KMS-11 (cell line): ENCODE data around the gene SORCS1.

Experiments used
- H2AFZ ChIP-seq: fragments of 200-600 bp; sonication (generic); 2 replicates; pipeline ENCODE4 v1.6.1; 2016; ENCODE audit warnings: antibody characterized with exemption, mixed run types, low read depth
- H3K27ac ChIP-seq: fragments of 200-600 bp; sonication (generic); 2 replicates; pipeline ENCODE4 v1.6.1; 2016; ENCODE audit warnings: mild to moderate bottlenecking, mixed run types
- H3K27me3 ChIP-seq: fragments of 200-600 bp; sonication (generic); 2 replicates; pipeline ENCODE4 v1.6.1; 2017; ENCODE audit warnings: mild to moderate bottlenecking, low read depth, mixed run types, moderate library complexity; ENCODE audit not compliant: insufficient read depth
- H3K36me3 ChIP-seq: fragments of 200-600 bp; sonication (generic); 2 replicates; pipeline ENCODE4 v1.6.1; 2017; ENCODE audit warnings: mild to moderate bottlenecking, mixed run types; ENCODE audit not compliant: insufficient read depth
- H3K4me1 ChIP-seq: fragments of 200-600 bp; sonication (generic); 2 replicates; pipeline ENCODE4 v1.6.1; 2016; ENCODE audit warnings: mild to moderate bottlenecking, low read depth, mixed run types; ENCODE audit not compliant: poor library complexity, severe bottlenecking
- H3K4me2 ChIP-seq: fragments of 200-600 bp; sonication (generic); 2 replicates; pipeline ENCODE4 v1.7.0; 2016; ENCODE audit warnings: mild to moderate bottlenecking, mixed run types
- H3K4me3 ChIP-seq: fragments of 200-600 bp; sonication (generic); IDR thresholded peaks from 2 replicates; pipeline ENCODE4 v1.6.1; 2017; ENCODE audit warnings: low read depth, low read length, mixed read lengths; ENCODE audit not compliant: insufficient read depth
- H3K79me2 ChIP-seq: fragments of 200-600 bp; sonication (generic); 2 replicates; pipeline ENCODE4 v1.6.1; 2016; ENCODE audit warnings: low read depth, mixed run types; ENCODE audit not compliant: insufficient read depth
- H3K9ac ChIP-seq: fragments of 200-600 bp; sonication (generic); 2 replicates; pipeline ENCODE4 v1.6.1; 2016; ENCODE audit warnings: mild to moderate bottlenecking, mixed run types
- H4K20me1 ChIP-seq: fragments of 200-600 bp; sonication (generic); 2 replicates; pipeline ENCODE4 v1.6.1; 2016; ENCODE audit warnings: mild to moderate bottlenecking, mixed run types; ENCODE audit not compliant: insufficient read depth
- CTCF ChIP-seq: fragments of 200-600 bp; sonication (generic); conservative IDR thresholded peaks from 2 replicates; pipeline ENCODE4 v1.6.1; 2017; ENCODE audit warnings: low read depth, mild to moderate bottlenecking, antibody characterized with exemption, low read length, moderate library complexity, mixed read lengths

SORCS1 gene

GRCh38 chr10:106788982-106789381, 375.5 kb downstream of the SORCS1 start:
- TF ChIP-seq CTCF: no peak
- no peaks in the 10 kb centered on the region for H3K27me3 ChIP-seq
- no peak overlapping the region for H3K9ac ChIP-seq
- no peaks in the 10 kb centered on the region for H3K79me2 ChIP-seq
- no peak overlapping the region for H2AFZ ChIP-seq
- no peaks in the 10 kb centered on the region for H3K4me1 ChIP-seq
- H3K4me3 ChIP-seq: no peak overlapping the region
- H3K36me3 ChIP-seq: no peaks in the 10 kb centered on the region
- no peak overlapping the region for H3K27ac ChIP-seq
- H4K20me1 ChIP-seq: no peaks in the 10 kb centered on the region
- no peak overlapping the region for H3K4me2 ChIP-seq

GRCh38 chr10:106785528-106785927, 379.0 kb downstream of the SORCS1 start:
- Histone ChIP-seq H3K36me3 (no peaks in the 10 kb centered on the region), H2AFZ (no peak overlapping the region), H3K4me1 (no peaks in the 10 kb centered on the region), H3K27ac (no peak overlapping the region), H3K4me2 (no peak overlapping the region), H4K20me1 (no peaks in the 10 kb centered on the region), H3K79me2 (no peaks in the 10 kb centered on the region), H3K27me3 (no peaks in the 10 kb centered on the region), H3K9ac (no peak overlapping the region), H3K4me3 (no peak overlapping the region)
- no peak for TF ChIP-seq CTCF

GRCh38 chr10:106780632-106781031, 383.9 kb downstream of the SORCS1 start:
- Histone ChIP-seq H2AFZ (no peak overlapping the region), H3K79me2 (no peaks in the 10 kb centered on the region), H3K27me3 (no peaks in the 10 kb centered on the region), H3K4me3 (no peak overlapping the region), H3K4me2 (no peak overlapping the region), H4K20me1 (no peaks in the 10 kb centered on the region), H3K9ac (no peak overlapping the region), H3K27ac (no peak overlapping the region), H3K36me3 (no peaks in the 10 kb centered on the region), H3K4me1 (no peaks in the 10 kb centered on the region)
- no peak for TF ChIP-seq CTCF

GRCh38 chr10:106777841-106778240, 386.7 kb downstream of the SORCS1 start:
- TF ChIP-seq CTCF: no peak
- H3K27ac ChIP-seq: no peak overlapping the region
- no peaks in the 10 kb centered on the region for H3K79me2 ChIP-seq

More at GRCh38 chr10:106777841-106778240, 386.7 kb downstream of the SORCS1 start:
- Histone ChIP-seq H2AFZ (no peak overlapping the region), H3K9ac (no peak overlapping the region), H3K27me3 (no peaks in the 10 kb centered on the region), H3K4me2 (no peak overlapping the region), H3K36me3 (no peaks in the 10 kb centered on the region), H3K4me1 (no peaks in the 10 kb centered on the region), H4K20me1 (no peaks in the 10 kb centered on the region), H3K4me3 (no peak overlapping the region)
